Right renal cortex interstitium (tissue), 3 donors: ENCODE results near the gene KLHL18. TPM values are rescaled to one million over a fixed set of nuclear protein-coding genes. Genes with fewer than 3 reads are reported as not detected.

Experiments
- DNase-seq, 3 donors: peaks; one replicate each; pipeline ENCODE4 v3.0.0-alpha.2; 2013; ENCODE audit warnings: low read depth in 3 of 3, low spot score in 2 of 3
- polyA plus RNA-seq, 3 donors: library from polyadenylated mRNA; unstranded; fragments of 120-200 nt; gene quantifications; one replicate each; pipeline ENCODE4 v1.2.1, GENCODE V29; 2013; ENCODE audit not compliant: insufficient read length in 3 of 3

The KLHL18 gene
- polyA plus RNA-seq, 3 donors = 12.1 to 12.5 (median 12.2) TPM

GRCh38 chr3:47392933-47393332 lies 110.2 kb downstream of the KLHL18 start:
- no peak for DNase-seq

- DNase-seq = no peak
Measured at GRCh38 chr3:47394140-47394870, 111.6 kb downstream of the KLHL18 start.

GRCh38 chr3:47394881-47395280 lies 112.1 kb downstream of the KLHL18 start:
- no peak for DNase-seq

Other genes starting within 250 kb of the KLHL18 start
- gene SETD2, start 118.8 kb upstream of the KLHL18 start, polyA plus RNA-seq = 10 to 100 TPM; 66.4 to 80.7 (median 74.8) TPM
- gene KIF9, start 145 bp upstream of the KLHL18 start, polyA plus RNA-seq = 10 to 100 TPM; 21.8 to 24.3 (median 22.7) TPM
- gene PTPN23, start 98.1 kb downstream of the KLHL18 start, polyA plus RNA-seq = 10 to 100 TPM; 19.0 to 21.9 (median 20.8) TPM
- 10 to 100 TPM; 64.8 to 73.8 (median 67.7) TPM for gene SCAP, start 193.0 kb downstream of the KLHL18 start, polyA plus RNA-seq
- gene ELP6, start 230.8 kb downstream of the KLHL18 start, polyA plus RNA-seq = 10 to 100 TPM; 42.6 to 45.3 (median 44.6) TPM